GM21576 (cell line): ENCODE measurements around the gene GATA6.

Source experiments
- ATAC-seq: cut with Tn5 transposase; IDR thresholded peaks from one replicate; pipeline ENCODE4 v1.9.1; 2021; ENCODE audit warnings: mild to moderate bottlenecking, moderate library complexity; ENCODE audit not compliant: unreplicated experiment

Gene GATA6

GRCh38 chr18:22233266-22233665, 63.9 kb downstream of the GATA6 start:
- no peak for ATAC-seq

GRCh38 chr18:22238036-22238435, 68.6 kb downstream of the GATA6 start:
- ATAC-seq: no peak

DNA sequence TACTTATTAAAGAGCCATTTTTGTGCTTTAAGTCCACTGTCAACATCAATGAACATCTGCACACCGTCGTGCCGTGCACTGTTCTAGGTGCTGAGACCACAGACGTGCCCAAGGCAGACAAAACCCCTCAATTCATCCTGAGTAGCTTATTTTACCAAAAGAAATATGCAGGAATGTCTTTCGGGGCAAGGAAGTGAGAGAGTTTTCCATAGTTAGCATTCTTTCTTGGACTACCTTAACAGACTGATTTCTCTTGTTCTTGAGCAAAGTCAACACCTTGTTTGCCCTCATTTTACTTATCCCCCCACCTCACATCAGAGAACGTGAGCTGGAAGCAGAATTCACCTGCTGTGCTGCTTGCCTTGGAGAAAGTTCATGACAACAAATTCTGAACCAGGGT, 69.3 kb downstream of the GATA6 start:
- ATAC-seq: no peak

- ATAC-seq: no peak
Observed at GRCh38 chr18:22241921-22242361, 72.6 kb downstream of the GATA6 start.

DNA sequence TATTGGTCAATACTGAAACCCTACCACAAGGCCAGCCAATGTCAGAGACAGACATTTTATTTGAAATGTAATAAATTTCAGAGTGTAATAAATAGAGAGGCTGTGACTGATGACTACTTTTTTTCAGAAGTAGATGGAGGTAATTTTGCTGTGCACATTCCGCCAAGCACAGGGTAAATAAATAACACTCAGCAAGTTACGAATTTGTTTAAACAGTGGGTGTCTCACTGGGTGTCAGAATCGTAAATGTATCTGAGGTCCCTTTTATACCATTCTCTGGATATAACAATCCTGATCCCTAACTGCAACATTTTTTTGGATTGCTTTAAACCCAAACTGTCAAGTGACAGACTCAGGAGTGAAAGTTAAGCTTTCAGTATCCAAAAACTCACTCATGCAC, 74.1 kb downstream of the GATA6 start:
- no peak for ATAC-seq

DNA sequence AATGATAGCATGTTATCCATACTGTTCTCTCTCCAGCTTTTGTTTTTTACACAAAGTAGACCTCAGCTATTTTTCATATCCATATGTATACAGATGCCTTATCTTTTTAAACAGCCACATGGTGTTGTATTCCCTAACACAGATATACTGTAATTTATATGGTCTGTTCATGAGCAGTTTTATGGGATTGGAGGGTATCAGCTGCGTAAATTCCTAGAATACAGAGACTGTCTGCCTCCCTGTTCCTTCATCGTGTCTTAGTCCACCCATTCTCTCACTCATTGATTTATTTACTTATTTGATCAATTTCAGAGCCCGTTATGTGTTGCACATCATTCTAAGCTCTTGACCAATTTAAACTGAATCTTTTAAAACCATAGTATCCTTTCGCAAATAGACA, 80.6 kb downstream of the GATA6 start:
- no peak for ATAC-seq

- ATAC-seq: no peak
Observed at GRCh38 chr18:22250591-22250996, 81.2 kb downstream of the GATA6 start.
